NCI-H1048 (cell line): ENCODE measurements around the gene BRAP.
A peak's percentile ranks its signal among the peaks of the same experiment; 100 is the strongest.
"Not testable (repeated sequence)": the region's sequence is repeated elsewhere in the genome, so short reads cannot be mapped to it uniquely, and the experiment has no call there.

Experiments
- DNase-seq: peaks from one replicate; lab custom pipeline; 2025; lab: John Stamatoyannopoulos, UW

The BRAP gene

GRCh38 chr12:111685811-111686573 is at the start of gene BRAP, which contains the start of gene ACAD10:
Gene BRAP (minus strand): TSS chr12:111685956. CDS start chr12:111685792, 164 bp downstream.
Gene ACAD10 (plus strand): TSS chr12:111686053. CDS start chr12:111692710, 6,657 bp downstream.
- DNase-seq: peak; percentile 82

GRCh38 chr12:111733340-111733915 is 47.7 kb upstream of the BRAP start:
- no peak for DNase-seq

- DNase-seq: no peak
These were observed 47.0 kb upstream of the BRAP start for GRCh38 chr12:111732786-111733185.

- no peak for DNase-seq
These were observed 44.7 kb upstream of the BRAP start for GRCh38 chr12:111730420-111730819.

- DNase-seq: no peak
These were observed 43.0 kb upstream of the BRAP start for GRCh38 chr12:111728795-111729194.

GRCh38 chr12:111723646-111724360 is 38.0 kb upstream of the BRAP start:
- DNase-seq: not testable (repeated sequence)

GRCh38 chr12:111720457-111720856 is 34.7 kb upstream of the BRAP start:
- DNase-seq: no peak

GRCh38 chr12:111719316-111719715 is 33.6 kb upstream of the BRAP start:
- not testable (repeated sequence) for DNase-seq

GRCh38 chr12:111715279-111715678 is 29.5 kb upstream of the BRAP start:
- no peak for DNase-seq

- DNase-seq: no peak
These were observed 20.4 kb upstream of the BRAP start for GRCh38 chr12:111706145-111706544.

GRCh38 chr12:111705672-111706071 is 19.9 kb upstream of the BRAP start:
- DNase-seq: no peak

GRCh38 chr12:111699962-111700361 is 14.2 kb upstream of the BRAP start:
- no peak for DNase-seq

GRCh38 chr12:111693818-111694217 is 8.1 kb upstream of the BRAP start:
- no peak for DNase-seq

- DNase-seq: no peak
These were observed 6.9 kb upstream of the BRAP start for GRCh38 chr12:111692575-111693210.

- DNase-seq: no peak
These were observed 5.5 kb upstream of the BRAP start for GRCh38 chr12:111691262-111691661.

- DNase-seq: no peak
These were observed 2.2 kb upstream of the BRAP start for GRCh38 chr12:111687952-111688351.

- no peak for DNase-seq
These were observed 1.5 kb upstream of the BRAP start for GRCh38 chr12:111687255-111687654.

- DNase-seq: no peak
These were observed 884 bp upstream of the BRAP start for GRCh38 chr12:111686574-111687105.

- DNase-seq: no peak
These were observed 390 bp downstream of the BRAP start for GRCh38 chr12:111685322-111685810.

- not testable (repeated sequence) for DNase-seq
These were observed 1.1 kb downstream of the BRAP start for GRCh38 chr12:111684485-111685198.

- no peak for DNase-seq
These were observed 8.6 kb downstream of the BRAP start for GRCh38 chr12:111677186-111677585.
